ENCODE results near the gene FAM151A.
"Not testable (repeated sequence)": the region's sequence is repeated elsewhere in the genome, so short reads cannot be mapped to it uniquely, and the experiment has no call there.

FAM151A gene

DNA sequence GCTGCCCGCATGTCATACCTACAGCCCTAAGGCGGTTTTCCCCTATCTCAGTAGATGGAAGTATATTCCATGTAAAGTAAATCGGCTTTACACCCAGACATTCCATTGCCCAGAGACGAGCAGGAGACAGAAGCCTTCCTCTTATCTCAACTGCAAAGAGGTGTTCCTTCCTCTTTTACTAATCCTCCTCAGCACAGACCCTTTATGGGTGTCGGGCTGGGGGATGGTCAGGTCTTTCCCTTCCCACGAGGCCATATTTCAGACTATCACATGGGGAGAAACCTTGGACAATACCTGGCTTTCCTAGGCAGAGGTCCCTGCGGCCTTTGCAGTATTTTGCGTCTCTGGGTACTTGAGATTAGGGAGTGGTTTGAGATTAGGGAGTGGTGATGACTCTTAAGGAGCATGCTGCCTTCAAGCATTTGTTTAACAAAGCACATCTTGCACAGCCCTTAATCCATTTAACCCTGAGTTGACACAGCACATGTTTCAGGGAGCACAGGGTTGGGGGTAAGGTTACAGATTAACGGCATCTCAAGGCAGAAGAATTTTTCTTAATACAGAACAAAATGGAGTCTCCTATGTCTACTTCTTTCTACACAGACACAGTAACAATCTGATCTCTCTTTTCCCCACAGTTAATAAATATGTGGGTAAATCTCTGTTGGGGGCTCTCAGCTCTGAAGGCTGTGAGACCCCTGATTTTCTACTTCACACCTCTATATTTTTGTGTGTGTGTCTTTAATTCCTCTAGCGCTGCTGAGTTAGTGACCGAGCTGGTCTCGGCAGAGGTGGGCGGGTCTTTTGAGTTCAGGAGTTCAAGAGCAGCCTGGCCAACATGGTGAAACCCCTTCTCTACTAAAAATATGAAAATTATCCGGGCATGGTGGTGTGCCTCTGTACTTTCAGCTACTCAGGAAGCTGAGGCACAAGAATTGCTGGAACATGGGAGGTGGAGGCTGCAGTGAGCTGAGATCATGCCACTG is 13.4 kb upstream of the FAM151A start:
- not testable (repeated sequence) for H3K9me3 ChIP-seq (ENCODE audit: control insufficient read depth in 2 of 2, low read length in 2 of 2); H3K27me3 ChIP-seq (ENCODE audit: control insufficient read depth in 1 of 2, insufficient read depth in 2 of 2, low read length in 2 of 2); H3K4me1 ChIP-seq (ENCODE audit: control insufficient read depth, insufficient read depth, low read length); H3K4me3 ChIP-seq (ENCODE audit: low read length in 2 of 2); H3K27ac ChIP-seq (ENCODE audit: low read length); H3K9ac ChIP-seq (ENCODE audit: low read length in 2 of 2); H3K36me3 ChIP-seq (ENCODE audit: control insufficient read depth in 2 of 2, insufficient read depth in 2 of 2, low read length in 2 of 2)

- H3K9ac ChIP-seq (ENCODE audit: low read length in 2 of 2); H3K4me1 ChIP-seq (ENCODE audit: control insufficient read depth, insufficient read depth, low read length); H3K27ac ChIP-seq (ENCODE audit: low read length); H3K27me3 ChIP-seq (ENCODE audit: control insufficient read depth in 1 of 2, insufficient read depth in 2 of 2, low read length in 2 of 2); H3K36me3 ChIP-seq (ENCODE audit: control insufficient read depth in 2 of 2, insufficient read depth in 2 of 2, low read length in 2 of 2); H3K9me3 ChIP-seq (ENCODE audit: control insufficient read depth in 2 of 2, low read length in 2 of 2); H3K4me3 ChIP-seq (ENCODE audit: low read length in 2 of 2): not testable (repeated sequence)
These were observed 12.5 kb upstream of the FAM151A start for GRCh38 chr1:54635804-54636203.

- no peaks in the 10 kb centered on the region for H3K36me3 ChIP-seq (ENCODE audit: control insufficient read depth in 2 of 2, insufficient read depth in 2 of 2, low read length in 2 of 2)
These were observed 3.9 kb upstream of the FAM151A start for GRCh38 chr1:54627196-54627595.

GRCh38 chr1:54624466-54625464 is 1.4 kb upstream of the FAM151A start:
- Histone ChIP-seq H3K4me3 (ENCODE audit: low read length in 2 of 2) (no peak overlapping the region), H3K27me3 (ENCODE audit: control insufficient read depth in 1 of 2, insufficient read depth in 2 of 2, low read length in 2 of 2) (no peaks in the 10 kb centered on the region), H3K9me3 (ENCODE audit: control insufficient read depth in 2 of 2, low read length in 2 of 2) (no peaks in the 10 kb centered on the region), H3K9ac (ENCODE audit: low read length in 2 of 2) (no peak overlapping the region), H3K27ac (ENCODE audit: low read length) (no peak overlapping the region), H3K4me1 (ENCODE audit: control insufficient read depth, insufficient read depth, low read length) (peaks cover 2% of the 10 kb centered on the region), H3K36me3 (ENCODE audit: control insufficient read depth in 2 of 2, insufficient read depth in 2 of 2, low read length in 2 of 2) (no peaks in the 10 kb centered on the region)

More at GRCh38 chr1:54627196-54627595, 3.9 kb upstream of the FAM151A start:
- no peak overlapping the region for H3K9ac ChIP-seq (ENCODE audit: low read length in 2 of 2)
- no peaks in the 10 kb centered on the region for H3K27me3 ChIP-seq (ENCODE audit: control insufficient read depth in 1 of 2, insufficient read depth in 2 of 2, low read length in 2 of 2)
- no peak overlapping the region for H3K27ac ChIP-seq (ENCODE audit: low read length)
- H3K9me3 ChIP-seq (ENCODE audit: control insufficient read depth in 2 of 2, low read length in 2 of 2), result no peaks in the 10 kb centered on the region
- H3K4me1 ChIP-seq (ENCODE audit: control insufficient read depth, insufficient read depth, low read length), result no peaks in the 10 kb centered on the region
- no peak overlapping the region for H3K4me3 ChIP-seq (ENCODE audit: low read length in 2 of 2)

GRCh38 chr1:54619749-54620148 is 3.6 kb downstream of the FAM151A start:
- peaks cover 0 to 4% of the 10 kb centered on the region in 2 donors for H3K36me3 ChIP-seq (ENCODE audit: control insufficient read depth in 2 of 2, insufficient read depth in 2 of 2, low read length in 2 of 2)
- H3K27me3 ChIP-seq (ENCODE audit: control insufficient read depth in 1 of 2, insufficient read depth in 2 of 2, low read length in 2 of 2), result no peaks in the 10 kb centered on the region

DNA sequence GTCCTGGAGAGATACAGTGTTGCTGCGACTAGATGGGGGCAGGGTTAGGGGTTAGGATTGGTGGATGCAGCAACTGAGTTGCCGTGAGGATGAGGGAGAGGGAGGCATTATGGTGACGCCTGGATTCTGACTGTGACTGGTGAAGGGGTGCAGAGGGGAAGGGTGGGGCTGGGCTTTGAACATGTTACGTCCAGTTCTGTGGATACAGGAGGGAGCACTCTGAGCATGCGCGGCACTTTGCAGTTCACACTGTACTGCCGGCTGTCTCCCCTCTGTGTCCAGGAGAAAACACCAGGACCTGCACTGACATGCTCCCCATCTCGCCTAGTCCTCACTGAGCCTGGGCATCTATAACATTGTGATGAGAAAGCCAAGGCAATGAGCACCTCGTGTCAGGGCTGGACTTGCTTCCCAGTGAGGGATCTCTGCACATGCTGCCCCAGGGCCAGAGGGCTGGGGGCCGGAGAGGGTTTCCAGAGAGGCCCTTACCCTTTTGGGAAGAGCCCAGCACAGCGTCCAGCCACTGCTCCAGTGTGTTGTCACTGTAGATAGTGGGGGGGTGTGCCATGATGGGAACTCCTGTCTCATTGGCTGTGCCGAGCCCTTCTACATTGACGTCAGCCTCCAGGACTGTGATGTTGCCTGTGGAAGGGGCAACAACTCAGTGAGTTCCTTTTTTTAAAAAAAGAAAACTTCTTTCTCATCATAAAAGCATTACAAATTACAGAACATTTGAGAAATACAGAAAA is 7.6 kb downstream of the FAM151A start:
- Histone ChIP-seq H3K4me3 (ENCODE audit: low read length in 2 of 2) (no peak overlapping the region), H3K4me1 (ENCODE audit: control insufficient read depth, insufficient read depth, low read length) (peaks cover 5% of the 10 kb centered on the region), H3K27ac (ENCODE audit: low read length) (no peak overlapping the region), H3K9me3 (ENCODE audit: control insufficient read depth in 2 of 2, low read length in 2 of 2) (no peaks in the 10 kb centered on the region), H3K27me3 (ENCODE audit: control insufficient read depth in 1 of 2, insufficient read depth in 2 of 2, low read length in 2 of 2) (no peaks in the 10 kb centered on the region), H3K36me3 (ENCODE audit: control insufficient read depth in 2 of 2, insufficient read depth in 2 of 2, low read length in 2 of 2) (peaks cover 0 to 4% of the 10 kb centered on the region in 2 donors), H3K9ac (ENCODE audit: low read length in 2 of 2) (no peak overlapping the region)

More at GRCh38 chr1:54619749-54620148, 3.6 kb downstream of the FAM151A start:
- Histone ChIP-seq H3K27ac (ENCODE audit: low read length) (no peak overlapping the region), H3K9me3 (ENCODE audit: control insufficient read depth in 2 of 2, low read length in 2 of 2) (no peaks in the 10 kb centered on the region), H3K4me3 (ENCODE audit: low read length in 2 of 2) (no peak overlapping the region), H3K4me1 (ENCODE audit: control insufficient read depth, insufficient read depth, low read length) (peaks cover 4% of the 10 kb centered on the region), H3K9ac (ENCODE audit: low read length in 2 of 2) (no peak overlapping the region)

- H3K9ac ChIP-seq (ENCODE audit: low read length in 2 of 2), result no peak overlapping the region
- H3K27me3 ChIP-seq (ENCODE audit: control insufficient read depth in 1 of 2, insufficient read depth in 2 of 2, low read length in 2 of 2), result no peaks in the 10 kb centered on the region
- no peak overlapping the region for H3K4me3 ChIP-seq (ENCODE audit: low read length in 2 of 2)
- peaks cover 4 to 6% of the 10 kb centered on the region in 2 donors for H3K36me3 ChIP-seq (ENCODE audit: control insufficient read depth in 2 of 2, insufficient read depth in 2 of 2, low read length in 2 of 2)
- H3K27ac ChIP-seq (ENCODE audit: low read length), result no peak overlapping the region
- peaks cover 5% of the 10 kb centered on the region for H3K4me1 ChIP-seq (ENCODE audit: control insufficient read depth, insufficient read depth, low read length)
- no peaks in the 10 kb centered on the region for H3K9me3 ChIP-seq (ENCODE audit: control insufficient read depth in 2 of 2, low read length in 2 of 2)
These were observed 8.8 kb downstream of the FAM151A start for GRCh38 chr1:54614563-54614962.

- no peaks in the 10 kb centered on the region for H3K9me3 ChIP-seq (ENCODE audit: control insufficient read depth in 2 of 2, low read length in 2 of 2)
- no peak overlapping the region for H3K4me3 ChIP-seq (ENCODE audit: low read length in 2 of 2)
- H3K9ac ChIP-seq (ENCODE audit: low read length in 2 of 2), result no peak overlapping the region
- H3K27me3 ChIP-seq (ENCODE audit: control insufficient read depth in 1 of 2, insufficient read depth in 2 of 2, low read length in 2 of 2), result no peaks in the 10 kb centered on the region
- no peak overlapping the region for H3K27ac ChIP-seq (ENCODE audit: low read length)
- peaks cover 7 to 9% of the 10 kb centered on the region in 2 donors for H3K36me3 ChIP-seq (ENCODE audit: control insufficient read depth in 2 of 2, insufficient read depth in 2 of 2, low read length in 2 of 2)
- H3K4me1 ChIP-seq (ENCODE audit: control insufficient read depth, insufficient read depth, low read length), result peaks cover 5% of the 10 kb centered on the region
These were observed 9.3 kb downstream of the FAM151A start for GRCh38 chr1:54614024-54614423.

DNA sequence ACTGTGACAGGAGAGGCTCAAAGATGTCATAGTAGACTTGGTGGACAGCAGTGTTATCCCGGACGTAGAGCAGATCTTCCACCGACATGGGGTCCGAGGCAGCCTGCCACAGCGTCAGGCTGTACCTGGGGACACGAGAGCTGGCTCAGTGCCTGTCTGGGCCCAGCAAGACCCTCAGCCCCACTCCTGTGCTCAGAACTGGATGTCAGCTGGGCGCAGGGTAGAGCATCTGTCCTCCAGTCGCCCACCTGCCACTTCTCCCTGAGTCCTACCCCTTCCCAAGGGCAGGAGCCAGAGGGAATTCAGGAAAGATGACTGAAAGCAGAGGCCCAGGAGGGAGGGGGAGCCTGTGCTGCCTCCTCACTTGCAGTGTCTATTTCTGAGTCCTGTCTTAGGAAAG is 11.7 kb downstream of the FAM151A start:
- Histone ChIP-seq H3K27me3 (ENCODE audit: control insufficient read depth in 1 of 2, insufficient read depth in 2 of 2, low read length in 2 of 2) (no peaks in the 10 kb centered on the region), H3K4me3 (ENCODE audit: low read length in 2 of 2) (no peak overlapping the region), H3K27ac (ENCODE audit: low read length) (no peak overlapping the region)

More for the DNA sequence above, 11.7 kb downstream of the FAM151A start:
- no peaks in the 10 kb centered on the region for H3K9me3 ChIP-seq (ENCODE audit: control insufficient read depth in 2 of 2, low read length in 2 of 2)
- H3K36me3 ChIP-seq (ENCODE audit: control insufficient read depth in 2 of 2, insufficient read depth in 2 of 2, low read length in 2 of 2), result peaks cover 25 to 27% of the 10 kb centered on the region in 2 donors
- no peak overlapping the region for H3K9ac ChIP-seq (ENCODE audit: low read length in 2 of 2)
- peaks cover 5% of the 10 kb centered on the region for H3K4me1 ChIP-seq (ENCODE audit: control insufficient read depth, insufficient read depth, low read length)

All from stomach smooth muscle (tissue), 2 donors.